HG03460 (cell line): Measurements from ENCODE around the gene PLXNA2.

Experiments
- ATAC-seq: cut with Tn5 transposase; IDR thresholded peaks from one replicate; pipeline ENCODE4 v1.9.1; 2021; ENCODE audit not compliant: unreplicated experiment

PLXNA2 gene

GRCh38 chr1:208268541-208269337 lies 24.6 kb upstream of the PLXNA2 start:
- no peak for ATAC-seq

- ATAC-seq, result no peak
Observed at GRCh38 chr1:208265525-208265924, 21.3 kb upstream of the PLXNA2 start.

- no peak for ATAC-seq
Observed at GRCh38 chr1:208265122-208265469, 20.9 kb upstream of the PLXNA2 start.

GRCh38 chr1:208264469-208265121 lies 20.4 kb upstream of the PLXNA2 start:
- ATAC-seq, result no peak

GRCh38 chr1:208261874-208262273 lies 17.7 kb upstream of the PLXNA2 start:
- no peak for ATAC-seq

GRCh38 chr1:208258277-208258676 lies 14.1 kb upstream of the PLXNA2 start:
- ATAC-seq, result no peak

- no peak for ATAC-seq
Observed at GRCh38 chr1:208257351-208257750, 13.2 kb upstream of the PLXNA2 start.

GRCh38 chr1:208256556-208256955 lies 12.4 kb upstream of the PLXNA2 start:
- ATAC-seq, result no peak

- no peak for ATAC-seq
Observed at GRCh38 chr1:208256091-208256490, 11.9 kb upstream of the PLXNA2 start.

GRCh38 chr1:208254862-208255261 lies 10.7 kb upstream of the PLXNA2 start:
- no peak for ATAC-seq

GRCh38 chr1:208254376-208254775 lies 10.2 kb upstream of the PLXNA2 start:
- ATAC-seq, result no peak

GRCh38 chr1:208252836-208253576 lies 8.8 kb upstream of the PLXNA2 start:
- no peak for ATAC-seq

GRCh38 chr1:208251911-208252835 lies 8.0 kb upstream of the PLXNA2 start:
- no peak for ATAC-seq

- ATAC-seq, result no peak
Observed at GRCh38 chr1:208251015-208251414, 6.8 kb upstream of the PLXNA2 start.

- ATAC-seq, result no peak
Observed at GRCh38 chr1:208250613-208251012, 6.4 kb upstream of the PLXNA2 start.

GRCh38 chr1:208248991-208249696 lies 5.0 kb upstream of the PLXNA2 start:
- no peak for ATAC-seq

GRCh38 chr1:208248307-208248801 lies 4.2 kb upstream of the PLXNA2 start:
- no peak for ATAC-seq

GRCh38 chr1:208247696-208248095 lies 3.5 kb upstream of the PLXNA2 start:
- ATAC-seq, result no peak

GRCh38 chr1:208245185-208245705 lies 1.1 kb upstream of the PLXNA2 start:
- peak; percentile 61 for ATAC-seq

GRCh38 chr1:208243527-208243966 lies 637 bp downstream of the PLXNA2 start:
- ATAC-seq, result no peak
